K562 (cell line): Measurements from ENCODE around the gene HDC. TPM values are rescaled to one million over a fixed set of nuclear protein-coding genes. Genes with fewer than 3 reads are reported as not detected.

Source experiments
- GATAD2A ChIP-seq: fragments of 450-650 bp; IDR thresholded peaks from 2 replicates; pipeline ENCODE4 v1.6.1; 2017
- HDAC2 ChIP-seq: fragments of 450-650 bp; IDR thresholded peaks from 2 replicates; pipeline ENCODE4 v1.6.1; 2016; ENCODE audit warnings: mild to moderate bottlenecking
- POLR2G ChIP-seq: fragments of 200-400 bp; formaldehyde crosslinking; IDR thresholded peaks from 2 replicates; pipeline ENCODE4 v1.6.1; 2017; ENCODE audit warnings: low read depth, mild to moderate bottlenecking, antibody characterized with exemption, low read length, moderate library complexity
- PTBP1 ChIP-seq: fragments of 200-400 bp; formaldehyde crosslinking; IDR thresholded peaks from 2 replicates; pipeline ENCODE4 v1.6.1; 2017; ENCODE audit warnings: low read depth, low read length
- SRSF9 ChIP-seq: fragments of 200-400 bp; formaldehyde crosslinking; IDR thresholded peaks from 2 replicates; pipeline ENCODE4 v1.6.1; 2017; ENCODE audit warnings: low read depth, low read length, borderline replicate concordance
- TRIM28 ChIP-seq: fragments of 450-650 bp; IDR thresholded peaks from 2 replicates; pipeline ENCODE4 v1.6.1; 2017
- TSHZ1 ChIP-seq: fragments of 250-450 bp; sonication (Bioruptor Pico); IDR thresholded peaks from 2 replicates; pipeline ENCODE4 v1.4.0; 2020; ENCODE audit warnings: mild to moderate bottlenecking, moderate library complexity
- USF2 ChIP-seq: sonication (generic); formaldehyde crosslinking; IDR thresholded peaks from 2 replicates; pipeline ENCODE4 v1.5.0; 2020; ENCODE audit warnings: missing genetic modification reagents
- ZC3H11A ChIP-seq: IDR thresholded peaks from 2 replicates; pipeline ENCODE4 v1.6.1; 2012; ENCODE audit warnings: low read depth, low read length, improper control_type of control experiment
- ZNF589 ChIP-seq: fragments of 200-800 bp; sonication (Bioruptor generic); IDR thresholded peaks from 2 replicates; pipeline ENCODE4 v1.6.1; 2016; ENCODE audit warnings: low read depth, missing genetic modification characterization, missing compliant biosample characterization
- ZNF76 ChIP-seq: fragments of 250-450 bp; sonication (Bioruptor Pico); IDR thresholded peaks from 2 replicates; pipeline ENCODE4 v1.4.0; 2020; ENCODE audit warnings: mild to moderate bottlenecking, moderate library complexity, borderline replicate concordance
- polyA plus RNA-seq, 8 experiments: library from polyadenylated mRNA; depleted of rRNA in 4 of 8; stranded (reverse) in 5 of 8; unstranded in 3 of 8; fragments of >200 nt; fragmentation: Nextera tagmentation in 2 of 8; fragmentation: Illumina TruSeq in 1 of 8; extraction: Ambion mirVana in 2 of 8; extraction: Trizol in 1 of 8; gene quantifications; 2 replicates each; pipeline versions ENCODE4 v1.2.1 to v1.2.3, GENCODE V29; 2011 to 2014; ENCODE audit warnings: inconsistent platforms in 1 of 8, missing spikeins in 1 of 8
- total RNA-seq, 7 experiments: library from RNA; depleted of rRNA in 6 of 7; stranded (reverse); fragments of >200 nt in 6 of 7; fragmentation: Illumina TruSeq in 2 of 7; extraction: Trizol in 2 of 7; gene quantifications; 2 replicates each; pipeline versions ENCODE4 v1.2.1 to v1.2.3, GENCODE V29; 2011 to 2021; ENCODE audit warnings: low replicate concordance in 1 of 7
- TF ChIP-seq, protein P1 (sequence below): sonication (generic); formaldehyde crosslinking; IDR thresholded peaks from 2 replicates; pipeline ENCODE4 v1.8.0; 2023; ENCODE audit warnings: missing genetic modification reagents, mild to moderate bottlenecking, borderline replicate concordance
- TF ChIP-seq, protein P2 (sequence below): fragments of 450-650 bp; conservative IDR thresholded peaks from 2 replicates; pipeline ENCODE4 v1.6.1; 2016; ENCODE audit warnings: missing genetic modification characterization, low read depth, mild to moderate bottlenecking, missing compliant biosample characterization, moderate library complexity
- TF ChIP-seq, protein P3 (sequence below): fragments of 250-450 bp; sonication (Bioruptor Pico); IDR thresholded peaks from 2 replicates; pipeline ENCODE4 v1.5.0; 2021
- TF ChIP-seq, protein P4 (sequence below): fragments of 450-650 bp; formaldehyde crosslinking; IDR thresholded peaks from 2 replicates; pipeline ENCODE4 v1.4.0; 2020; ENCODE audit warnings: mild to moderate bottlenecking, moderate library complexity

Gene HDC
- total and polyA plus RNA-seq, 9 of the 15 experiments (the other 6 are each of a cell fraction or from before 2014, with no cell fraction given), result 0.26 to 5.3 (median 0.99) TPM

DNA sequence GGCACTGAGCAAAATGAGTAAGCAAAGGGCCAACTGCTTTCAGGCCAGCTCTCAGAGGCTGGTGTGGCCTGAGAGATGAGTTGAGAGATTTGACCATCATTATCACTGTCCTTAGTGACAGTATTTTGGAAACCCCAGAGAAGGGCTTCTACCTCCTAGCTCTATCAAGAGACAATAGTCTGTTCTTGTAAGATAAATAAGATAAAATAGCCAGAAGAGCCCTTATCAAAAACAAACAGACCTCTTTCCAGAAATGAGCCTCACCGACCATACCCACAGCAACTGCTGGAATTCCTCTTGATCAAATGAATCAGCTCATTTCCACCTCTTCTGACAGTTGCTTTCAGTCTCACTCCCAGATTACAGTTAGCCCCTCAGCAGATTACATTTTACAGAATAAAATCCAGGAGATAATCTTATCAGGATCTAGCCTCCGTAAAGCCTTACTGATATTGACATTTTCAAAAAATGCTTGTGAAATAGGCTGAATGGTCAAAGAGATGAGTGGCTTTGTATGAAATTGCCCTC lies 4.5 kb downstream of the HDC start (continued):
- TF ChIP-seq, protein P1, sequence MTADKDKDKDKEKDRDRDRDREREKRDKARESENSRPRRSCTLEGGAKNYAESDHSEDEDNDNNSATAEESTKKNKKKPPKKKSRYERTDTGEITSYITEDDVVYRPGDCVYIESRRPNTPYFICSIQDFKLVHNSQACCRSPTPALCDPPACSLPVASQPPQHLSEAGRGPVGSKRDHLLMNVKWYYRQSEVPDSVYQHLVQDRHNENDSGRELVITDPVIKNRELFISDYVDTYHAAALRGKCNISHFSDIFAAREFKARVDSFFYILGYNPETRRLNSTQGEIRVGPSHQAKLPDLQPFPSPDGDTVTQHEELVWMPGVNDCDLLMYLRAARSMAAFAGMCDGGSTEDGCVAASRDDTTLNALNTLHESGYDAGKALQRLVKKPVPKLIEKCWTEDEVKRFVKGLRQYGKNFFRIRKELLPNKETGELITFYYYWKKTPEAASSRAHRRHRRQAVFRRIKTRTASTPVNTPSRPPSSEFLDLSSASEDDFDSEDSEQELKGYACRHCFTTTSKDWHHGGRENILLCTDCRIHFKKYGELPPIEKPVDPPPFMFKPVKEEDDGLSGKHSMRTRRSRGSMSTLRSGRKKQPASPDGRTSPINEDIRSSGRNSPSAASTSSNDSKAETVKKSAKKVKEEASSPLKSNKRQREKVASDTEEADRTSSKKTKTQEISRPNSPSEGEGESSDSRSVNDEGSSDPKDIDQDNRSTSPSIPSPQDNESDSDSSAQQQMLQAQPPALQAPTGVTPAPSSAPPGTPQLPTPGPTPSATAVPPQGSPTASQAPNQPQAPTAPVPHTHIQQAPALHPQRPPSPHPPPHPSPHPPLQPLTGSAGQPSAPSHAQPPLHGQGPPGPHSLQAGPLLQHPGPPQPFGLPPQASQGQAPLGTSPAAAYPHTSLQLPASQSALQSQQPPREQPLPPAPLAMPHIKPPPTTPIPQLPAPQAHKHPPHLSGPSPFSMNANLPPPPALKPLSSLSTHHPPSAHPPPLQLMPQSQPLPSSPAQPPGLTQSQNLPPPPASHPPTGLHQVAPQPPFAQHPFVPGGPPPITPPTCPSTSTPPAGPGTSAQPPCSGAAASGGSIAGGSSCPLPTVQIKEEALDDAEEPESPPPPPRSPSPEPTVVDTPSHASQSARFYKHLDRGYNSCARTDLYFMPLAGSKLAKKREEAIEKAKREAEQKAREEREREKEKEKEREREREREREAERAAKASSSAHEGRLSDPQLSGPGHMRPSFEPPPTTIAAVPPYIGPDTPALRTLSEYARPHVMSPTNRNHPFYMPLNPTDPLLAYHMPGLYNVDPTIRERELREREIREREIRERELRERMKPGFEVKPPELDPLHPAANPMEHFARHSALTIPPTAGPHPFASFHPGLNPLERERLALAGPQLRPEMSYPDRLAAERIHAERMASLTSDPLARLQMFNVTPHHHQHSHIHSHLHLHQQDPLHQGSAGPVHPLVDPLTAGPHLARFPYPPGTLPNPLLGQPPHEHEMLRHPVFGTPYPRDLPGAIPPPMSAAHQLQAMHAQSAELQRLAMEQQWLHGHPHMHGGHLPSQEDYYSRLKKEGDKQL (CRISPR knock-in tag), result no peak
- TF ChIP-seq ZC3H11A (no peak; the same call in 1 of the 2 replicates), GATAD2A (peak; percentile 87), POLR2G (no peak), SRSF9 (no peak), PTBP1 (no peak), HDAC2 (peak; percentile 92; the same call in 1 of the 2 replicates), USF2 (CRISPR knock-in tag) (no peak), ZNF589 (CRISPR knock-in tag) (peak; percentile 54; the same call in 1 of the 2 replicates), TSHZ1 (CRISPR knock-in tag) (no peak), ZNF76 (CRISPR knock-in tag) (no peak), TRIM28 (no peak)
- TF ChIP-seq, protein P2, sequence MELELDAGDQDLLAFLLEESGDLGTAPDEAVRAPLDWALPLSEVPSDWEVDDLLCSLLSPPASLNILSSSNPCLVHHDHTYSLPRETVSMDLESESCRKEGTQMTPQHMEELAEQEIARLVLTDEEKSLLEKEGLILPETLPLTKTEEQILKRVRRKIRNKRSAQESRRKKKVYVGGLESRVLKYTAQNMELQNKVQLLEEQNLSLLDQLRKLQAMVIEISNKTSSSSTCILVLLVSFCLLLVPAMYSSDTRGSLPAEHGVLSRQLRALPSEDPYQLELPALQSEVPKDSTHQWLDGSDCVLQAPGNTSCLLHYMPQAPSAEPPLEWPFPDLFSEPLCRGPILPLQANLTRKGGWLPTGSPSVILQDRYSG (tag), result no peak
- TF ChIP-seq, protein P3, sequence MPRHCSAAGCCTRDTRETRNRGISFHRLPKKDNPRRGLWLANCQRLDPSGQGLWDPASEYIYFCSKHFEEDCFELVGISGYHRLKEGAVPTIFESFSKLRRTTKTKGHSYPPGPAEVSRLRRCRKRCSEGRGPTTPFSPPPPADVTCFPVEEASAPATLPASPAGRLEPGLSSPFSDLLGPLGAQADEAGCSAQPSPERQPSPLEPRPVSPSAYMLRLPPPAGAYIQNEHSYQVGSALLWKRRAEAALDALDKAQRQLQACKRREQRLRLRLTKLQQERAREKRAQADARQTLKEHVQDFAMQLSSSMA (CRISPR knock-in tag), result no peak
- TF ChIP-seq, protein P4, sequence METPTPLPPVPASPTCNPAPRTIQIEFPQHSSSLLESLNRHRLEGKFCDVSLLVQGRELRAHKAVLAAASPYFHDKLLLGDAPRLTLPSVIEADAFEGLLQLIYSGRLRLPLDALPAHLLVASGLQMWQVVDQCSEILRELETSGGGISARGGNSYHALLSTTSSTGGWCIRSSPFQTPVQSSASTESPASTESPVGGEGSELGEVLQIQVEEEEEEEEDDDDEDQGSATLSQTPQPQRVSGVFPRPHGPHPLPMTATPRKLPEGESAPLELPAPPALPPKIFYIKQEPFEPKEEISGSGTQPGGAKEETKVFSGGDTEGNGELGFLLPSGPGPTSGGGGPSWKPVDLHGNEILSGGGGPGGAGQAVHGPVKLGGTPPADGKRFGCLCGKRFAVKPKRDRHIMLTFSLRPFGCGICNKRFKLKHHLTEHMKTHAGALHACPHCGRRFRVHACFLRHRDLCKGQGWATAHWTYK, result no peak; the same call in 1 of the 2 replicates
